ENCODE results near the gene CSTF1. TPM values are rescaled to one million over a fixed set of nuclear protein-coding genes. Genes with fewer than 3 reads are reported as not detected.
"Not testable (repeated sequence)": the region's sequence is repeated elsewhere in the genome, so short reads cannot be mapped to it uniquely, and the experiment has no call there.

CSTF1 gene
- total RNA-seq, 4 donors from 2014 or later, result 28.6 to 38.3 (median 31.2) TPM

GRCh38 chr20:56389807-56390206, 2.6 kb upstream of the CSTF1 start:
- H3K27me3 ChIP-seq, result no peaks in the 10 kb centered on the region
- H3K4me1 ChIP-seq, result peaks cover 23% of the 10 kb centered on the region
- no peaks in the 10 kb centered on the region for H3K9me3 ChIP-seq
- H3K27ac ChIP-seq, result no peak overlapping the region
- TF ChIP-seq POLR2AphosphoS5 (IDR thresholded peaks at IDR 0.05), result no peak
- TF ChIP-seq POLR2A (IDR thresholded peaks at IDR 0.05), result no peak
- no peak for TF ChIP-seq EP300 (IDR thresholded peaks at IDR 0.05)
- TF ChIP-seq, protein P1, sequence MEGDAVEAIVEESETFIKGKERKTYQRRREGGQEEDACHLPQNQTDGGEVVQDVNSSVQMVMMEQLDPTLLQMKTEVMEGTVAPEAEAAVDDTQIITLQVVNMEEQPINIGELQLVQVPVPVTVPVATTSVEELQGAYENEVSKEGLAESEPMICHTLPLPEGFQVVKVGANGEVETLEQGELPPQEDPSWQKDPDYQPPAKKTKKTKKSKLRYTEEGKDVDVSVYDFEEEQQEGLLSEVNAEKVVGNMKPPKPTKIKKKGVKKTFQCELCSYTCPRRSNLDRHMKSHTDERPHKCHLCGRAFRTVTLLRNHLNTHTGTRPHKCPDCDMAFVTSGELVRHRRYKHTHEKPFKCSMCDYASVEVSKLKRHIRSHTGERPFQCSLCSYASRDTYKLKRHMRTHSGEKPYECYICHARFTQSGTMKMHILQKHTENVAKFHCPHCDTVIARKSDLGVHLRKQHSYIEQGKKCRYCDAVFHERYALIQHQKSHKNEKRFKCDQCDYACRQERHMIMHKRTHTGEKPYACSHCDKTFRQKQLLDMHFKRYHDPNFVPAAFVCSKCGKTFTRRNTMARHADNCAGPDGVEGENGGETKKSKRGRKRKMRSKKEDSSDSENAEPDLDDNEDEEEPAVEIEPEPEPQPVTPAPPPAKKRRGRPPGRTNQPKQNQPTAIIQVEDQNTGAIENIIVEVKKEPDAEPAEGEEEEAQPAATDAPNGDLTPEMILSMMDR (IDR thresholded peaks at IDR 0.05), result no peak
- no peak for DNase-seq (ENCODE audit: low spot score in 2 of 2)
- H3K36me3 ChIP-seq, result no peaks in the 10 kb centered on the region
- 96% methylated on average over 4 of the region's 4 CpGs for WGBS
- H3K4me3 ChIP-seq, result no peak overlapping the region

- DNase-seq (ENCODE audit: low spot score in 2 of 2); H3K36me3 ChIP-seq; H3K27me3 ChIP-seq; H3K9me3 ChIP-seq; H3K27ac ChIP-seq; H3K4me3 ChIP-seq: not testable (repeated sequence)
- 95% methylated on average over 9 of the region's 9 CpGs for WGBS
- peaks cover 23% of the 10 kb centered on the region for H3K4me1 ChIP-seq
Observed at GRCh38 chr20:56390396-56390795, 2.0 kb upstream of the CSTF1 start.

- peak overlapping the region; percentile 83 for H3K4me3 ChIP-seq
Observed at GRCh38 chr20:56391037-56391436, 1.4 kb upstream of the CSTF1 start.

DNA sequence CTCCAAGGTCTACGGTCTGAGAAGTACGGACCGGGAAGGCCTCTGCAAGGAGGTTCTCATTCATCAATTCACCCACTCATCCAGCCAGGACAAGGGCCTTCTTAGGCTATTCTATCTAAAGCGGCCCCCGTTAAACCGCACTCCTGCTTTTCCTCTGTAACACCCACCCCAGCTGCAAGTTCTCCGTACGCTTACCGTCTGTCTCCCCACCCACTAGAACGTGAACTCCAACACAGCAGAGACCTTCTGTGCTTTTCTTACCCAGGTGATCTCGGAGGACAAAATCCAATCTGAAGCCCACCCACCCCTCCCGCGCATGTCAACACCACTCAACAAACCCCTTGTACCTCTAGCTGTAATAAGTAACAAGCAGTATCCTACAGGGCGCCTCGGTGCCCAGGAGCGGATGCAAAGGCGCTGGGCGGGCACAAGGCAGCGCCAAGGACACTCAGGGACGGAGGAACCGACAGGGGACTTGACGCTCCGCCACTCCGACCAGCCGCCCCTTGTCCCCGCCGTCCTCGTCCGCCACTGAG, 781 bp upstream of the CSTF1 start:
- H3K27me3 ChIP-seq, result no peaks in the 10 kb centered on the region
- H3K27ac ChIP-seq, result peak overlapping the region; percentile 93
- peak overlapping the region; percentile 83 for H3K4me3 ChIP-seq
- TF ChIP-seq EP300 (IDR thresholded peaks at IDR 0.05) (no peak), POLR2A (IDR thresholded peaks at IDR 0.05) (no peak), POLR2AphosphoS5 (IDR thresholded peaks at IDR 0.05) (no peak)
- TF ChIP-seq, protein P1 (IDR thresholded peaks at IDR 0.05), result no peak
- H3K9me3 ChIP-seq, result no peaks in the 10 kb centered on the region
- under 1% methylated on average over 29 of the region's 29 CpGs for WGBS
- no peak for DNase-seq (ENCODE audit: low spot score in 2 of 2)
- H3K36me3 ChIP-seq, result peaks cover 17% of the 10 kb centered on the region
- peaks cover 23% of the 10 kb centered on the region for H3K4me1 ChIP-seq

More at GRCh38 chr20:56391037-56391436, 1.4 kb upstream of the CSTF1 start:
- DNase-seq (ENCODE audit: low spot score in 2 of 2), result no peak
- TF ChIP-seq, protein P1 (IDR thresholded peaks at IDR 0.05), result no peak
- TF ChIP-seq EP300 (IDR thresholded peaks at IDR 0.05), result no peak
- no peak for TF ChIP-seq POLR2AphosphoS5 (IDR thresholded peaks at IDR 0.05)
- no peak for TF ChIP-seq POLR2A (IDR thresholded peaks at IDR 0.05)
- Histone ChIP-seq H3K36me3 (peaks cover 11% of the 10 kb centered on the region), H3K27me3 (no peaks in the 10 kb centered on the region), H3K27ac (no peak overlapping the region), H3K4me1 (peaks cover 23% of the 10 kb centered on the region), H3K9me3 (no peaks in the 10 kb centered on the region)
- WGBS, result 28% methylated on average over 10 of the region's 10 CpGs

DNA sequence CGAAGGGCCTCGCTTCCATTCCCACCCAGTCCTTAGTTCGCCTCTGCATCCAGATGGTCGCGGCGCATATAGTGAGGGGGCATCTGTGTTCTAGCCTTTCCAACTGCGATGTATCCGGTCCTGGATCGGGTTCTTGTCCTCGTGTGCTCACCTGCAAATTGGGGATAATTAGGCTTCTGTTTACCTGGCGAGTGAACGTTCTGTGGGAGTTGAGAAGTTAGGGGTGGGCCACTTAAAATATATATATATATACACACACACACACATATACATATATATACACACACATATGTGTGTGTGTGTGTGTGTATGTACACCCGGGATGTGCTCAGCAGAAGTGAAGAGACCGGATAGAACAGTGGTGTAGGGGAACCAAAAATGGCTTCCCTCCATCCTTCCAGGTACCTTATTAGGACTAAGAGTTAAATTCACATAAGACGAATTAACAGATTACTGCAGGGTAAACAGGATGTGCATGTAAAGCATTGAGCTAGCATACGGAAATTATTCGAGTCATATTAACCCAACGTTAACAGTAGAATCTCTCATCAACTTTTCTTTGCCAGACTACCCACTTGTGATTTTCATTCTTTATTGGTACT, 537 bp downstream of the CSTF1 start:
- Histone ChIP-seq H3K4me1 (peaks cover 23% of the 10 kb centered on the region), H3K9me3 (no peaks in the 10 kb centered on the region), H3K36me3 (peaks cover 30% of the 10 kb centered on the region), H3K4me3 (peak overlapping the region; percentile 83), H3K27ac (peak overlapping the region; percentile 93), H3K27me3 (no peaks in the 10 kb centered on the region)
- 3% methylated on average over 16 of the region's 18 CpGs for WGBS
- TF ChIP-seq POLR2A (IDR thresholded peaks at IDR 0.05) (no peak), POLR2AphosphoS5 (IDR thresholded peaks at IDR 0.05) (no peak), EP300 (IDR thresholded peaks at IDR 0.05) (no peak)
- TF ChIP-seq, protein P1 (IDR thresholded peaks at IDR 0.05), result no peak
- no peak for DNase-seq (ENCODE audit: low spot score in 2 of 2)

All from suprapubic skin (tissue), 4 donors.